Ovary (tissue), 3 donors: Measurements from ENCODE around the gene EAF1.

Experiments used
- CTCF ChIP-seq, 3 donors: fragments of 450-650 bp in 2 of 3; fragments of 200-600 bp in 1 of 3; IDR thresholded peaks; one replicate each; pipeline versions ENCODE4 v1.5.1 to v1.8.0; 2016 to 2022; ENCODE audit warnings: antibody characterized with exemption in 3 of 3, mild to moderate bottlenecking in 1 of 3
- EP300 ChIP-seq: sonication (generic); formaldehyde crosslinking; IDR thresholded peaks from one replicate; pipeline ENCODE4 v1.6.1; 2017; ENCODE audit warnings: antibody characterized with exemption
- POLR2A ChIP-seq: fragments of 450-650 bp; IDR thresholded peaks from one replicate; pipeline ENCODE4 v1.6.1; 2017; ENCODE audit warnings: antibody characterized with exemption, mild to moderate bottlenecking, moderate library complexity
- donor health status: DM: no; HTN: no; CAD: no.

GRCh38 chr3:15490158-15490557 lies 62.8 kb downstream of the EAF1 start:
- TF ChIP-seq CTCF (IDR thresholded peaks at IDR 0.05) (no peak), POLR2A (no peak), EP300 (no peak)
